HG02852 (cell line): ENCODE data around the gene KCNA5.

ENCODE experiments used
- ATAC-seq: cut with Tn5 transposase; IDR thresholded peaks from one replicate; pipeline ENCODE4 v1.9.1; 2021; ENCODE audit warnings: mild to moderate bottlenecking, moderate library complexity; ENCODE audit not compliant: unreplicated experiment

Gene KCNA5

DNA sequence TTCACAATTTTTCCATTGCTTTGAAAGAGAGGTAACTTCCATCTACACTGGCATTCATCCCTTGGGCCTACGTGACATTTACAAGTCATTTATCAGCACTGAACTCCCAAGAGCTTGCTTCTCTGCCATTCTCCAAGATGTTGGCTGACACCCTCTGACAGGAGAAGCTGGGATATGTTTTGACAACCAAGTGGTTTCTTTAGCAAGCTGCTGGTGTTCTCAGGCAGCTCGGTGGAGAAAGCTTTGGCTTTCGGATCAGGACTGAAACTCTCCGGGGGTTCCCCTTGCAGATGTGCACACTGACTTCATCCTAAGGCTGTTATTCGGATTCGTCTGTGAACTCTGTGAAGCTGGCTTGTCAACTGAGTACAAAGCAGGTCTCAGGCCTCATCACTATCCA lies 15.7 kb downstream of the KCNA5 start:
- ATAC-seq = no peak

DNA sequence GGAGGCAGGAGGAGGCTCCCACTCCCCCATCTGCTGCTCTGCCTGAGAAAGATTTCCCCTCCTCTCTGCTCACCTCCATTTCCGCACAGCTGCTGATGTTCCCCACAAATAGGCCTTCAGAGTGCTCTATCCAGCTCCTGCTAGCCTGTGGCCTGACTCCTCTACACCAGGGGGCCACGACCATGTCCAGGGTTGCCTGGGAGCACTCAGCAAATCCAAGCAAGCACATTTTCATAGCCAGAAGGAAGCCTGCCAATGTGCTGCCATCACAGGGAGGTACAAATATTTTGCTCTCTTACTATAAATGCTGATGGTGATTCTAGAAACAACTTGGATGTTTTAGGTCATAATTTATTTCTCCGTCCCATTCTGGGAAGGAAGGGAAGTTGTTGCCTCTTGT lies 17.3 kb downstream of the KCNA5 start:
- no peak for ATAC-seq

DNA sequence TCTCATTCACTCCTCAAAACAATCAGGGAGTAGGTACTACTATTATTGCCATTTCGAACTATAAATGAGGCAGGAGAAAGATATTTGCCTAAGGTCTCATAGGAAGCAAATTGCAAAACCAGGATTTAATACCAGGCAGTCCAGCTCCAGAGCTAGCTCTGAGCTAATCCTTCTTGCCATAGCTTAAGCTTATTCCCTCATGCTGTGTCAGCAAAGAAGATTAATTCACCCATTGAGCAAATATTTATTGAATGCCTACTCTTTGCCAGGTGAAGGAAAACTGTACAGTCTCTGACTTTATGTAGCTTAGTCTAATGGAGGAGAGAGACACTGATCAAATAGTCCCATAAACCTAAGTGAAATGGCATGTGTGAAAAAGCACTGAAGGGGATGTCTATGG lies 19.5 kb downstream of the KCNA5 start:
- no peak for ATAC-seq

GRCh38 chr12:5064913-5065490 lies 21.3 kb downstream of the KCNA5 start:
- no peak for ATAC-seq

DNA sequence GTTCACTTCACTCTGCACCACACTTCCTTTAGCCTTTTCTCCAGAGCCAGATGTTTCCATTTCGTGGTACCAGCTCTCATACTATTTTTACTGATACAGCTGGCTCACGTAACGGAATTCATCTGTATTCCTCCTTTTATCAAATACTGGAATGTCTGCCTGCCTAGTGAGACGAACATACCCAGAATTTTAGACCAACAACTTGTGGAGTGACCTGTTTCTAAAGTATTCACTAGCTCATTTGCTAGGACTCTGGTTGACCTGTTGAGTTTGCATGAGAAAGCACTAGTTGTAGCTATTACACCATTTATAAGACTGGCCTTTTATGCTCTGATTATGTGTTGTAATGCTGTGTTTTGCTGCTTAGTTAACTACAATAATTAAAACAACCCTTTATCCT lies 22.6 kb downstream of the KCNA5 start:
- no peak for ATAC-seq

DNA sequence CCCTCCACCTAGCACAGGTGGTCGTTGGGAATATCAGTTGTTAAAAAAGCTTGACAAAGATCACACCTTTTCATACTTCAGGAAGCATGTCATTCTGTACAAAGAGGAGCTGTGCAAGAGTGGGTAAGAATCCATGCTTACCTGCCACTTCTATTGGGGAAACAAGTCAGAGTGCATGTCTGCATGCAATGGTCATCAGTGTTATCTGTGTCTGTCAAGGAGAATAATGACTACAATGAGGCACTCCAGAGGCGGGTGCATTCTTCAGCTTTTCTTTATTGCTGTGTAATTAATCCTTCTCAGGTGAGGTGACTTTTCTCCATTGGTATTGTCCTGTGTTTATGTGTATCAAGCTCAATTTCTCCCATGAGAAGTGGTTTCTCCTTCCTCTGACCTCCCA lies 24.4 kb downstream of the KCNA5 start:
- no peak for ATAC-seq

DNA sequence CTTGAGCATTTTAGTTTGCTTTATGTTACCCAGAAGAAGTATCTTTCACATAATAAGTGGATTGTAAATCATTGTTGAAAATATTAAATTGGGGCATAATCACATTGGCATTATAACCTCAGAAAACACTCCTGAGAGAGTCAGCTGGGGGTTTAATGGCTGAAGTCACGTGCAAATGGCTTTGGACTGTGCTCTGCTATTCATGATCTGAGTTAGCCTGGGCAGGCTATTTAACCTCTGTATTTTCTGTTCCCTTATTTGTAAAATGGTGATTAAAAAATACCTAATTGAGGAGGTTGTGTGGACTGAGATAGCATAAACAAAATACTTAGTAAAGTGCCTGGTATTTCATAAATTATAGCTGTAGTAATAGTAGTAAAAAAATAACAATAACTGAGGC lies 24.9 kb downstream of the KCNA5 start:
- ATAC-seq = no peak

DNA sequence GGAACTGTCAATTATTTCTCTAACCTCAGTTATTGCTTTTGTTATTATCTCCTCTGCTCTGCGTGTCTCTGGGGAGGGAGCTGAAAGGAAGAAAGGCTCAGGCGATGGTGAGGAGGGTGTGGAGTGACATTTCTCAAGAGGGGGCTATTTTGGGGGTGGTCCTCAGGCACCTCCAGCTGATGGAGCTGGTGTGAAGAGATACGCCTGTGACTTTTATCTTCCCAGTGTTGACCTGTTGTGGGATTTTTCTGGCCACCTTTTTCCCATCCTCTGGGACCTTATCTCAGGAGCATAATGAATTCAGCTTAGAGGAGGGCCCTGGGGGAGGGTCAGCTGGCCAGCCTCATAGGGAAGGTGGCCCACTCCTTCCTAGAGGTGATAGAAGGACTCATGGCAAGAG lies 26.4 kb downstream of the KCNA5 start:
- ATAC-seq = no peak

DNA sequence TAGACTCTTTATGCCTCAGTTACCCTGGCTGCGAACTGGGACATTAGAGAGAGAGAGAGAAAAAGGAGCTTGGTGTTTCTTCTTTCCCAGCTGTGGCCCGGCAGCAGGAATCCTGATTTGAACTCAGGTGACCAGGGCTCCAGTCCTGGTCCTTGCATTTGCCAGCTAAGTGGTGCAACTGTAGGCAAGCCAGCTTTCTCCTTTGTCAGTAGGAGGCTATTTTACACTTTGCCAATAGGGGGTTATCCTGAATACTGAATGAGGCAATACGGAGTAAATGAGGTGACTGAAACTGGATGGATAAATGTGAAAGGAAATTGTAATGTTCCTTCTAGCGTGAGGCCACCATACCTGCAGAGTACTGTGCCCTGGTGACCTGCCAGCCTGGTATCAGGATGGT lies 27.8 kb downstream of the KCNA5 start:
- no peak for ATAC-seq

- no peak for ATAC-seq
These were observed 28.6 kb downstream of the KCNA5 start for GRCh38 chr12:5072311-5072710.

DNA sequence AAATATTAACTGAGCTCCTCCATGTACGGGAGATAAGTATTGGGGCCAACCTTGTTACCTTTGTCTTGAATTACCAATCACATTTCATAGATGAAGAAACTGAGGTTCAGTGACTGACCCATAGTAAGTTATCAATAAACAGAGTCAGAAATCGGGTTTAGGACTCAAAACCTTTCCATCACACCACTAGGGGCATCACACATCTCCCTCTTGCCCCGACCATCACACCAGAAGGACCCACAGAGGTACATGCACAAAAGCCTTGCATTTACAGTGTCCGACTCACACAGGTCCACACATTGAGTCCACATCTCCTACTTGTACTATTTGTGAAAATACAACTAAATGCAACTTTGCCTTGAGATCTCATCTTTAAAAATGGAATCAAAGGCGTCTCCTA lies 29.4 kb downstream of the KCNA5 start:
- ATAC-seq = no peak

GRCh38 chr12:5073853-5074252 lies 30.2 kb downstream of the KCNA5 start:
- no peak for ATAC-seq

- ATAC-seq = no peak
These were observed 33.1 kb downstream of the KCNA5 start for GRCh38 chr12:5076761-5077160.

DNA sequence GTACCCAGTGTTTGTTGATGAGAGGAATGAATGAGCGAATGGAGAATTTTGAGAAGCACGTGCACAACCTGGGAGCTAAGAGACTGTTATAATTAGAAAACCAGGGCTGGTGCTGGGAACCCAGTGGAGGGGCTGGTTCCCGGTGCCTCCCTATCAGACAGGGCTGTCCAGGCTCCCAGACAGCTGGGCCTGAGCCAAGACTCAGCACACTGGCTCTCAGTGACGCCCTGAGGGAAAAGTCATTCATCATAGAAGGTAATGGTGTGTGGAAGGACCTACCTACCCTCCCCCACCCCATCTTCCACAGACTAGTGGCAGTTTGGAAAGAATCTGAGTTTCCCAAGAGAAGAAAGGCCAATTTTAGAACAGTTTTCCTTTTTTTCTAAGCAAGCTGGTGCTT lies 34.7 kb downstream of the KCNA5 start:
- ATAC-seq = no peak

- ATAC-seq = no peak
These were observed 37.3 kb downstream of the KCNA5 start for GRCh38 chr12:5081016-5081415.

GRCh38 chr12:5083955-5084849 lies 40.5 kb downstream of the KCNA5 start:
- ATAC-seq = no peak

DNA sequence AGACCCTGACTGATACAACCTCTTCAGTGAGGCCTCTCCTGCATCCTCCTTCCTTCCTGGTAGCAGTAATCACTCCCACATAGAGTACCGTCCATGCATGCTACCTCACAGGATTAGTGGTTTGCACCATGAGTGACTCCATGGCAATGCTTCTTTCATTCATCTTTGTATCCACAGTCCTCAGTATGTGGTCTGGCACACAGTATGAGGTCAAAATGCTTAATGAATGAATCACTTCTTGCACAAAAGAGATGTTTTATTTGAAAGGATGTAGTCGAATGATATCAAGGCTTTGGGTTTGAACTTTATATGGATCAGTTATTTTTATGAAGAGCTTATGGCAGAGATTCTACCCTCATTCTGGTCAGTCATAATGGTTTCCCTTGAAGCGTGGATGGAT lies 42.2 kb downstream of the KCNA5 start:
- no peak for ATAC-seq

DNA sequence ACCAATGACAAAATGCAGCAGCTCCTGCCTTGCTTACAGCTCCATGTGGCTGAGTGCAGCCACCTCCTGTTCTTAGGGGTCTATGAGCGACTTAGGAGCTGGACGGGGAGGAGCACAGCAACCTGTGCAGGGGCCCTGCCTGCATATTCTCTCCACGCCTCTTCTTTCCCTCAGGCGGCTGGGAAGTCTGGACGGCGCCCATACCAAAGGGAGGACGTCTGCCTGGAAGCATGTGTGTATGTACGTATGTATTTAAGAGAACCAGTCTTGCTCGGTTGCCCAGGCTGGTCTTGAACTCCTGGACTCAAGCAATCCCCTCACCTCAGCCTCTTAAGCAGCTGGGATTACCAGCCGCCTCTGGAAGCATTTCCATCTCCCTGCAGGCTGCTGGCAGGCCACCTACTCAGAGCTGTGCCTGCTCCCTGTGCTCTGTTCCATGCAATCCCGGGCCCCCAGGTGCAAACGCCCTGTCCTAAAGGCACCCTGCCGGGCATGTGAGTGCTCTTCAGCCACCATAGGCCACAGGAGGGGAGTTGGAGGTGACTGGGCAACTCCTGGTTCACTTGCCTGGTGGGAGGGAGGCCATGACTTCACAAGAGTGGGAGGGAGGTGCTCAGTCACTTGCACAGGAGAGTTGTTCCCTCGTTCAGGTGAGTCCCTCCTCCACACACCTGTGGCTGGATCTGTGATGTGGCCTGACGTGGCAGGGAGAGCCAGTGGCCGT lies 44.3 kb downstream of the KCNA5 start:
- ATAC-seq = no peak

GRCh38 chr12:5088586-5089264 lies 45.0 kb downstream of the KCNA5 start:
- ATAC-seq = no peak

GRCh38 chr12:5094551-5094950 lies 50.9 kb downstream of the KCNA5 start:
- ATAC-seq = no peak

GRCh38 chr12:5094986-5095385 lies 51.3 kb downstream of the KCNA5 start:
- no peak for ATAC-seq
